ENCODE results near the gene CEACAM16.

DNA sequence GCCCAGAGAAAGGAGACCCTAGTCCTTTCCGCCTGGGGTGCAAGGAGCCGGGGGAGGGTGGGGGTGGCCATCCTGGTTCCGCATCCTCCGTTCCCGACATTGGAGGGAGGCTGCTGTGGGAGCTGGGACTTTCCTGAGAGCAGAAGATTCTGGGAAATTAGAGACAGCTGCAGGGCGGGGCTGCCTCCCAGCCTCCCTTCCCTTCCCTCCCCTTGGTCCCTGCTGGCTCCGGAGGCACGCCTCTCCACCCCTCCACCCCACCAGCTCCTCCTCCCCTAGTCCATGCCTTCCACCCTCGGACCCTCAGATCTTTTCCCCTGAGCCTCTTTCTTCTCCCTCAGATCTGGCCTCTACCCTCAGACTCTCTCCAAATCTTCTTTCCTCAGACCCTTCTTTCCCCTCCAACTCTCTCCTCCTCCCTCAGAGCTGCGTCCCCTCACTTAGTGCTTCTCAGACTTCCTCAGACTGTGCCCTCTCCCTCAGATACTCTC is 46.4 kb downstream of the CEACAM16 start:
- no peak for TF ChIP-seq CEBPB (IDR thresholded peaks at IDR 0.05; ENCODE audit: low read depth)
- no peak for TF ChIP-seq ATF3 (IDR thresholded peaks at IDR 0.05)
- TF ChIP-seq EZH2 (IDR thresholded peaks at IDR 0.05) = no peak
- no peak for TF ChIP-seq POLR2A (IDR thresholded peaks at IDR 0.05; ENCODE audit: borderline replicate concordance, extremely low read depth, insufficient read depth, insufficient read length)
- no peak for TF ChIP-seq YY1 (IDR thresholded peaks at IDR 0.05; ENCODE audit: extremely low read depth, insufficient replicate concordance, low read depth, low read length)
- TF ChIP-seq REST (IDR thresholded peaks at IDR 0.05; ENCODE audit: low read depth) = no peak

Data from HCT116 (cell line).